ENCODE measurements around the gene WEE1. TPM values are rescaled to one million over a fixed set of nuclear protein-coding genes. Genes with fewer than 3 reads are reported as not detected.
A peak's percentile ranks its signal among the peaks of the same experiment; 100 is the strongest.

Gene WEE1
- polyA plus RNA-seq, 1 donor (not counting 4 experiments of a cell fraction or from before 2014, with no cell fraction given), result 39.2 TPM

DNA sequence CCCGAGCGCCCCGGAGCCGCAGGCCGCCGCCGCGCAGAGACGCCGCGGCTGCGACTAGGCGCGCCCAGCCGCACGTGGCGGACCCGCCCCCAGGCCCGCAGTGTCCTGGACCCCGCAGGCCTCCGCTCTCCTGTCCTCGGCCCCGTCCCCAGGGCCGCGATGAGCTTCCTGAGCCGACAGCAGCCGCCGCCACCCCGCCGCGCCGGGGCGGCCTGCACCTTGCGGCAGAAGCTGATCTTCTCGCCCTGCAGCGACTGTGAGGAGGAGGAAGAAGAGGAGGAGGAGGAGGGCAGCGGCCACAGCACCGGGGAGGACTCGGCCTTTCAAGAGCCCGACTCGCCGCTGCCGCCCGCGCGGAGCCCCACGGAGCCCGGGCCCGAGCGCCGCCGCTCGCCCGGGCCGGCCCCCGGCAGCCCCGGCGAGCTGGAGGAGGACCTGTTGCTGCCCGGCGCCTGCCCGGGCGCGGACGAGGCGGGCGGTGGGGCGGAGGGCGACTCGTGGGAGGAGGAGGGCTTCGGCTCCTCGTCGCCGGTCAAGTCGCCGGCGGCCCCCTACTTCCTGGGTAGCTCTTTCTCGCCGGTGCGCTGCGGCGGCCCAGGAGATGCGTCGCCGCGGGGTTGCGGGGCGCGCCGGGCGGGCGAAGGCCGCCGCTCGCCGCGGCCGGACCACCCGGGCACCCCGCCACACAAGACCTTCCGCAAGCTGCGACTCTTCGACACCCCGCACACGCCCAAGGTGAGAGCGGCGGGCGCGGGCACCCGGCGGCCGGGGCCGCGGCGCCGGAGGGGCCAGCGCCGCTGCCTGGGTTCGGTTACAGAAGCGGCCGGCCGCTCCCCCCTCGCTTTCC lies 528 bp downstream of the WEE1 start:
- Histone ChIP-seq H3K27ac (ENCODE audit: control insufficient read depth, insufficient read depth, low read length) (peak overlapping the region; percentile 95), H3K4me3 (ENCODE audit: control insufficient read depth in 2 of 3, extremely low read depth in 1 of 3, insufficient read depth in 2 of 3, low read depth in 1 of 3, low read length in 3 of 3) (peak overlapping the region; percentile 71 to 86 (median 71)), H3K4me2 (ENCODE audit: control insufficient read depth, extremely low read depth, insufficient read depth, low read depth, low read length) (peak overlapping the region; percentile 83), H3K9me1 (ENCODE audit: control insufficient read depth, extremely low read depth, insufficient read depth, low read length) (no peaks in the 10 kb centered on the region), H3K4me1 (ENCODE audit: control insufficient read depth, extremely low read depth, insufficient read depth, low read length) (peaks cover 43% of the 10 kb centered on the region), H3K9me3 (ENCODE audit: control insufficient read depth, low read depth, low read length) (no peaks in the 10 kb centered on the region), H4K20me1 (ENCODE audit: control insufficient read depth, extremely low read depth, insufficient read depth, low read length) (no peaks in the 10 kb centered on the region), H3K36me3 (ENCODE audit: control insufficient read depth in 2 of 2, extremely low read depth in 1 of 2, insufficient read depth in 2 of 2, low read length in 2 of 2) (peaks cover 0 to 8% of the 10 kb centered on the region in 2 experiments), H3K9ac (ENCODE audit: control insufficient read depth, extremely low read depth, insufficient read depth, low read length) (peak overlapping the region; percentile 87), H3K79me2 (ENCODE audit: control insufficient read depth, insufficient read depth, low read length) (peaks cover 53% of the 10 kb centered on the region), H2AFZ (ENCODE audit: control insufficient read depth, low read length) (no peak overlapping the region), H3K27me3 (ENCODE audit: control insufficient read depth, extremely low read depth, insufficient read depth, low read length) (no peaks in the 10 kb centered on the region)
- dilution Hi-C loops (cut with MboI; ENCODE audit: extremely low pct_ligation_motif_present, low sequenced_read_pairs), result no loop called here
- DNase-seq (ENCODE audit: low read depth, low spot score) (no peak), FAIRE-seq (no peak)
- TF ChIP-seq, protein P1, sequence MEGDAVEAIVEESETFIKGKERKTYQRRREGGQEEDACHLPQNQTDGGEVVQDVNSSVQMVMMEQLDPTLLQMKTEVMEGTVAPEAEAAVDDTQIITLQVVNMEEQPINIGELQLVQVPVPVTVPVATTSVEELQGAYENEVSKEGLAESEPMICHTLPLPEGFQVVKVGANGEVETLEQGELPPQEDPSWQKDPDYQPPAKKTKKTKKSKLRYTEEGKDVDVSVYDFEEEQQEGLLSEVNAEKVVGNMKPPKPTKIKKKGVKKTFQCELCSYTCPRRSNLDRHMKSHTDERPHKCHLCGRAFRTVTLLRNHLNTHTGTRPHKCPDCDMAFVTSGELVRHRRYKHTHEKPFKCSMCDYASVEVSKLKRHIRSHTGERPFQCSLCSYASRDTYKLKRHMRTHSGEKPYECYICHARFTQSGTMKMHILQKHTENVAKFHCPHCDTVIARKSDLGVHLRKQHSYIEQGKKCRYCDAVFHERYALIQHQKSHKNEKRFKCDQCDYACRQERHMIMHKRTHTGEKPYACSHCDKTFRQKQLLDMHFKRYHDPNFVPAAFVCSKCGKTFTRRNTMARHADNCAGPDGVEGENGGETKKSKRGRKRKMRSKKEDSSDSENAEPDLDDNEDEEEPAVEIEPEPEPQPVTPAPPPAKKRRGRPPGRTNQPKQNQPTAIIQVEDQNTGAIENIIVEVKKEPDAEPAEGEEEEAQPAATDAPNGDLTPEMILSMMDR (optimal IDR thresholded peaks at IDR 0.05 in 1 of 3, IDR thresholded peaks at IDR 0.05 in 1 of 3, conservative IDR thresholded peaks at IDR 0.05 in 1 of 3; ENCODE audit: extremely low read depth in 1 of 3, insufficient read depth in 2 of 3, low read length in 3 of 3), result no peak
- no peak for TF ChIP-seq EZH2 (IDR thresholded peaks at IDR 0.05; ENCODE audit: low read length)

DNA sequence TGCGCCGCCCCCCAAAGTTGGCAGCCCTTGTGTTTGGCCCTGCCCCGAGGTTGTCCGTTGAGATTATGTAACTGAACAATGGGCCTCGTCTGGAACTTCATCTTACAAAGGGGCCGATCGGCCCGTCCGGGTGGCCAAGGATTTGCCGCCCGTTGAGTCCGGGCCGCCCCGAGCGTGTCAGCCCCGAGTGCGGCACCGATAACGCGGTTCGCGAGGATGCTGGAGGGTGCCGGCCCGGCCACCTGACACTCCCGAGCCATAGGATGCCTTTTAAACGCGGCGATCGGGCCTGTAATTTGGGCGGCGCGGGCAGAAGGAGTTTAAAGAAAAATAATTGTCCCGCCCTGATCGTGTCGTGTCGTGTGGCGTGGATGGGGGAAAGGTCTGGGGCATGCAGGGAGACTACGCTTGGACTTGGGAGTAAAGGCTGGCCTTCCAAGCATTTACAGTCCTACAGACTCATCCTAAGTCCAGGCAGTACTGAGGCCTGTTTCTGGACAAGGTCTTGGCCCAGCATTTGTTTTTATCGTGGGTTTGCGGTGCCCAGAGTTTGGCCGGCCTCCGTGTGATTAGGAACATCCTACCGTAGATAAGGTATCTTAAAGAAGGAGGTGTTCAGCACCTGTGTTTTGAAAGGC lies 1.3 kb downstream of the WEE1 start:
- dilution Hi-C loops (cut with MboI; ENCODE audit: extremely low pct_ligation_motif_present, low sequenced_read_pairs), result no loop called here

More for the DNA sequence above, 1.3 kb downstream of the WEE1 start:
- H3K4me1 ChIP-seq (ENCODE audit: control insufficient read depth, extremely low read depth, insufficient read depth, low read length), result peaks cover 35% of the 10 kb centered on the region
- H3K9me3 ChIP-seq (ENCODE audit: control insufficient read depth, low read depth, low read length), result no peaks in the 10 kb centered on the region
- peak overlapping the region; percentile 87 for H3K9ac ChIP-seq (ENCODE audit: control insufficient read depth, extremely low read depth, insufficient read depth, low read length)
- peaks cover 2 to 8% of the 10 kb centered on the region in 2 experiments for H3K36me3 ChIP-seq (ENCODE audit: control insufficient read depth in 2 of 2, extremely low read depth in 1 of 2, insufficient read depth in 2 of 2, low read length in 2 of 2)
- DNase-seq (ENCODE audit: low read depth, low spot score) (no peak), FAIRE-seq (no peak)
- peak overlapping the region; percentile 71 to 86 (median 71) for H3K4me3 ChIP-seq (ENCODE audit: control insufficient read depth in 2 of 3, extremely low read depth in 1 of 3, insufficient read depth in 2 of 3, low read depth in 1 of 3, low read length in 3 of 3)
- no peak overlapping the region for H2AFZ ChIP-seq (ENCODE audit: control insufficient read depth, low read length)
- H3K27ac ChIP-seq (ENCODE audit: control insufficient read depth, insufficient read depth, low read length), result peak overlapping the region; percentile 95
- H4K20me1 ChIP-seq (ENCODE audit: control insufficient read depth, extremely low read depth, insufficient read depth, low read length), result no peaks in the 10 kb centered on the region
- H3K27me3 ChIP-seq (ENCODE audit: control insufficient read depth, extremely low read depth, insufficient read depth, low read length), result no peaks in the 10 kb centered on the region
- H3K4me2 ChIP-seq (ENCODE audit: control insufficient read depth, extremely low read depth, insufficient read depth, low read depth, low read length), result peak overlapping the region; percentile 83
- TF ChIP-seq, protein P1 (optimal IDR thresholded peaks at IDR 0.05 in 1 of 3, IDR thresholded peaks at IDR 0.05 in 1 of 3, conservative IDR thresholded peaks at IDR 0.05 in 1 of 3; ENCODE audit: extremely low read depth in 1 of 3, insufficient read depth in 2 of 3, low read length in 3 of 3), result no peak
- no peak for TF ChIP-seq EZH2 (IDR thresholded peaks at IDR 0.05; ENCODE audit: low read length)
- peaks cover 60% of the 10 kb centered on the region for H3K79me2 ChIP-seq (ENCODE audit: control insufficient read depth, insufficient read depth, low read length)
- no peaks in the 10 kb centered on the region for H3K9me1 ChIP-seq (ENCODE audit: control insufficient read depth, extremely low read depth, insufficient read depth, low read length)
